22Rv1 (cell line): Measurements from ENCODE around the gene SND1.

Experiments used
- CTCF ChIP-seq: fragments of 450-650 bp; IDR thresholded peaks from 2 replicates; pipeline ENCODE4 v1.5.1; 2017; ENCODE audit warnings: mild to moderate bottlenecking
- ZFX ChIP-seq: fragments of 450-650 bp; IDR thresholded peaks from 2 replicates; pipeline ENCODE4 v1.6.1; 2017; ENCODE audit warnings: antibody characterized with exemption, borderline replicate concordance

- no peak for TF ChIP-seq CTCF
- no peak for TF ChIP-seq ZFX
Measured at GRCh38 chr7:127769696-127770400, 117.9 kb downstream of the SND1 start.
